Epithelial cell of esophagus (primary cell): Measurements from ENCODE around the gene GRAMD4.

Experiments
- DNase-seq: peaks from one replicate; pipeline ENCODE4 v3.0.0; 2010; ENCODE audit warnings: low read depth
- H3K4me3 ChIP-seq: 2 replicates; pipeline ENCODE4 v1.5.1; 2011; ENCODE audit warnings: mild to moderate bottlenecking, low read length, control low read depth
- CTCF ChIP-seq: IDR thresholded peaks from 2 replicates; pipeline ENCODE4 v1.5.1; 2011; ENCODE audit warnings: low read depth, mild to moderate bottlenecking, low read length, control low read depth, inconsistent platforms; ENCODE audit not compliant: insufficient read depth; ENCODE audit errors: missing control alignments

Gene GRAMD4

GRCh38 chr22:46649141-46650077 lies 29.2 kb downstream of the GRAMD4 start:
- no peak overlapping the region for H3K4me3 ChIP-seq
- TF ChIP-seq CTCF = no peak
- no peak for DNase-seq

GRCh38 chr22:46650078-46650810 lies 30.1 kb downstream of the GRAMD4 start:
- no peak for DNase-seq
- no peak overlapping the region for H3K4me3 ChIP-seq
- TF ChIP-seq CTCF = no peak

- no peak for TF ChIP-seq CTCF
- no peak overlapping the region for H3K4me3 ChIP-seq
- DNase-seq = no peak
These were observed 31.1 kb downstream of the GRAMD4 start for GRCh38 chr22:46651316-46651715.

GRCh38 chr22:46652081-46652846 lies 32.1 kb downstream of the GRAMD4 start:
- H3K4me3 ChIP-seq = no peak overlapping the region
- no peak for TF ChIP-seq CTCF
- DNase-seq = no peak

GRCh38 chr22:46652847-46653331 lies 32.7 kb downstream of the GRAMD4 start:
- H3K4me3 ChIP-seq = no peak overlapping the region
- no peak for TF ChIP-seq CTCF
- DNase-seq = no peak

GRCh38 chr22:46653596-46653995 lies 33.4 kb downstream of the GRAMD4 start:
- peak; percentile 32 for DNase-seq
- TF ChIP-seq CTCF = no peak
- no peak overlapping the region for H3K4me3 ChIP-seq
